Esophagus (tissue), 2 donors: ENCODE measurements around the gene CCSER2. TPM values are rescaled to one million over a fixed set of nuclear protein-coding genes. Genes with fewer than 3 reads are reported as not detected.
"Not testable (repeated sequence)": the region's sequence is repeated elsewhere in the genome, so short reads cannot be mapped to it uniquely, and the experiment has no call there.

Experiments used
- H3K27ac ChIP-seq, 2 donors: one replicate each; pipeline ENCODE4 v1.5.1; 2013; ENCODE audit warnings: low read depth in 2 of 2, mild to moderate bottlenecking in 2 of 2, inconsistent platforms in 1 of 2, low read length in 1 of 2, moderate library complexity in 1 of 2
- H3K27me3 ChIP-seq, 2 donors: one replicate each; pipeline ENCODE4 v1.6.1; 2013; ENCODE audit warnings: low read length in 2 of 2, control low read depth in 1 of 2, mild to moderate bottlenecking in 1 of 2; ENCODE audit not compliant: insufficient read depth in 2 of 2, control insufficient read depth in 1 of 2
- H3K36me3 ChIP-seq, 2 donors: one replicate each; pipeline ENCODE4 v1.6.1; 2013; ENCODE audit warnings: low read length in 1 of 2; ENCODE audit not compliant: control insufficient read depth in 2 of 2, insufficient read depth in 2 of 2
- H3K4me1 ChIP-seq, 2 donors: one replicate each; pipeline ENCODE4 v1.6.1; 2013; ENCODE audit warnings: low read length in 1 of 2; ENCODE audit not compliant: control insufficient read depth in 2 of 2, insufficient read depth in 2 of 2
- H3K4me3 ChIP-seq, 2 donors: one replicate each; pipeline ENCODE4 v1.5.1; 2013; ENCODE audit warnings: low read length in 2 of 2, mild to moderate bottlenecking in 2 of 2, low read depth in 1 of 2, moderate library complexity in 1 of 2
- H3K9me3 ChIP-seq, 2 donors: one replicate each; pipeline ENCODE4 v1.6.1; 2013; ENCODE audit warnings: mild to moderate bottlenecking in 2 of 2, low read depth in 1 of 2, low read length in 1 of 2, moderate library complexity in 1 of 2; ENCODE audit not compliant: control insufficient read depth in 2 of 2, insufficient read depth in 1 of 2
- WGBS, 2 donors: extraction: QIAGEN DNeasy Blood & Tissue Kit; methylation state at CpG; one replicate each; pipeline ENCODE4 v1.1.7; 2013; 5-methylcytosine and 5-hydroxymethylcytosine counted together
- polyA plus RNA-seq, 2 donors: library from polyadenylated mRNA; stranded (reverse); fragments of 200-250 nt; gene quantifications; one replicate each; pipeline ENCODE4 v1.2.3, GENCODE V29; 2013
- donor health status: healthy with polysubstance abuse.
- donor health status: Bipolar disorder and iron deficiency.

CCSER2 gene
- polyA plus RNA-seq, 2 donors, result 10.0 to 11.6 TPM

DNA sequence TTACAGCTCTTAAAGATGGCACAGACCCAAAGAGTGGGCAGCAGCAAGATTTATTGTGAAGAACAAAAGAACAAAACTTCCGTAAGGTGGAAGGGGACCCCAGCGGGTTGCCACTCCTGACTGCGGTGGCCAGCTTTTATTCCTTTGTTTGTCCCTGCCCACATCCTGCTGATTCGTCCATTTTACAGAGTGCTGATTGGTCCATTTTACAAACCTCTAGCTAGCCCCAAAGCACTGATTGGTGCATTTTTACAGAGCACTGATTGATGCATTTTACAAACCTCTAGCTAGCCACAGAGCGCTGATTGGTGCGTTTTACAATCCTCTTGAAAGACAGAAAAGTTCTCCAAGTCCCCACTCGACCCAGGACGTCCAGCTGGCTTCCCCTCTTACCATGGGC is 16.8 kb upstream of the CCSER2 start:
- Histone ChIP-seq H3K36me3 (no peaks in the 10 kb centered on the region), H3K27me3 (no peaks in the 10 kb centered on the region), H3K4me1 (no peaks in the 10 kb centered on the region), H3K9me3 (peaks cover 0 to 4% of the 10 kb centered on the region in 2 donors), H3K27ac (no peak overlapping the region), H3K4me3 (no peak overlapping the region)
- WGBS, 2 donors, result 86 to 89% methylated on average over 8 of the region's 8 CpGs

DNA sequence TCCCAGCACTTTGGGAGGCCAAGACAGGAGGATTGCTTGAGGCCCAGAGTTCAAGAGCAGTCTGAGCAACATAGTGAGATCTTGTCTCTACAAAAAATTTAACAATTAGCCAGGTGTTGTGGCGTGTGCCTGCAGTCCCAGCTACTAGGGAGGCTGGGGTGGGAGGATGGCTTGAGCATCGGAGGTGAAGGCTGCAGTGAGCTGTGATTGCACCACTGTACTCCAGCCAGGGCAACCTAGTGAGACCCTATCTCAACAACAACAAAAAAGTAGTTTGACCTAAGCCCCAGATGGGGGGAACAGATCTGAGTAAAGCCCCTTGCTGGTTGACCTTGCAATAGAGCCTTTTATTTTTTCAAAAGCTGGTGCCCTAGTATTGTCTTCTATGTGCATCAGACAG is 15.6 kb upstream of the CCSER2 start:
- H3K27ac ChIP-seq, result no peak overlapping the region
- peaks cover 0 to 4% of the 10 kb centered on the region in 2 donors for H3K9me3 ChIP-seq
- WGBS, 2 donors, result 88 to 94% methylated on average over 2 of the region's 2 CpGs
- H3K27me3 ChIP-seq, result no peaks in the 10 kb centered on the region
- H3K4me3 ChIP-seq, result no peak overlapping the region
- H3K36me3 ChIP-seq, result no peaks in the 10 kb centered on the region
- no peaks in the 10 kb centered on the region for H3K4me1 ChIP-seq

DNA sequence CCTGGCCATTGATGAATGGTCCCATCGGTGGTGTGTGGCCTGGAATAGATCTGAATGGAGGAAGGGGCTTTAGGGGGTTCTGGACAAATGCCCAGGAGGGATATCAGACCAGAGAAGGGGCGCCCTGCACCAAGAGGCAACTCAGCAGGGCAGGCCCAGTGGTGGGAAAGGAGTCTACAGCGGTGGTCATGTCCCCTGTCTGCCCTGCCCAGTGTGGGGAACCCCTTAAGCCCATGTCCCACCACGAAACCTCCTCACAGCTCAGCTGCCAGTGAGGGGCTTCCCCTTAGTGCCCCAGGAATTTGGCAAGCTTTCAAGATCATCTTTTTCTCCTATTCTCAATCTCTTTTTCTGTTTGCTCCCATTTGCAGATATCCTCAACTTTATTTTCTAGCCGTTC is 14.1 kb upstream of the CCSER2 start:
- 75 to 89% methylated on average over 5 of the region's 5 CpGs for WGBS, 2 donors
- Histone ChIP-seq H3K4me1 (no peaks in the 10 kb centered on the region), H3K36me3 (no peaks in the 10 kb centered on the region), H3K27ac (no peak overlapping the region), H3K9me3 (peaks cover 0 to 4% of the 10 kb centered on the region in 2 donors), H3K4me3 (no peak overlapping the region), H3K27me3 (no peaks in the 10 kb centered on the region)

DNA sequence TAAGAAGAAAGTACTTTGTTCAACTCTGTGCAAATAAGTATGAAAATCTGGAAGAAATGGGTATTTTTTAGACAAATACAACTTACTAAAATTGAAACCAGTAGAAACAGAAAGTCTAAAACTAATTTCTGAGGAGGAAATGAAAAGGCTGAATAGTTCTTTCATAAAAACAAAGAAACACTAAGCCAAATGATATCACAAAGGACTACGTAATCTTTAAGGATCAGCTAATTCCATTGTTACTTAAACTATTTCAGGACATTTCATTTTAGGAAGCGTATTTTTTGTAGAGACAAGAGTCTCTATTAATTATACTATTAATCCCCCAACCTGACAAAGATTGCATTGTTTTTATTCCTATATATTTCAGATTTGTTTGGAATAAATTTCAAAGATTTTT is 11.2 kb upstream of the CCSER2 start:
- WGBS, 2 donors, result 41 to 51% methylated on average over 2 of the region's 2 CpGs

DNA sequence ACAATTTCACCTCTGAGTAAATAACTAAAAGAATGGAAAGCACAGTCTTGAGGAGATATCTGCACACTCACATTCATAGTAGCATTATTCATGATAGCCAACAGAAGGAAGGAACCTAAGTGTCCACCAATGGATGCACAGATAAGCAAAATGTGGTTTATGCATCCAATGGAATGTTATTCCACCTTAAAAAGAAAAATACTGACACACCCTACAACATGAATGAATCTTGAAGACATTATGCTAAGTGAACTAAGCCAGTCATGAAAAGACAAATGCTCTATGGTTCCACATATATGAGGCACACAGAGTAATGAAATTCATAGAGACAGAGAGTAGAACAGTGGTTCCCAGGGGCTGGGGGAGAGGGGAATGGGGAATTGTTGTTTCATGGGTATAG is 6.5 kb upstream of the CCSER2 start:
- H3K27ac ChIP-seq, result no peak overlapping the region
- H3K4me1 ChIP-seq, result no peaks in the 10 kb centered on the region
- H3K4me3 ChIP-seq, result no peak overlapping the region
- H3K36me3 ChIP-seq, result no peaks in the 10 kb centered on the region
- H3K9me3 ChIP-seq, result no peaks in the 10 kb centered on the region
- no peaks in the 10 kb centered on the region for H3K27me3 ChIP-seq

More for the DNA sequence above, 11.2 kb upstream of the CCSER2 start:
- Histone ChIP-seq H3K36me3 (no peaks in the 10 kb centered on the region), H3K27ac (no peak overlapping the region), H3K9me3 (peaks cover 0 to 4% of the 10 kb centered on the region in 2 donors), H3K27me3 (no peaks in the 10 kb centered on the region), H3K4me3 (no peak overlapping the region), H3K4me1 (no peaks in the 10 kb centered on the region)

DNA sequence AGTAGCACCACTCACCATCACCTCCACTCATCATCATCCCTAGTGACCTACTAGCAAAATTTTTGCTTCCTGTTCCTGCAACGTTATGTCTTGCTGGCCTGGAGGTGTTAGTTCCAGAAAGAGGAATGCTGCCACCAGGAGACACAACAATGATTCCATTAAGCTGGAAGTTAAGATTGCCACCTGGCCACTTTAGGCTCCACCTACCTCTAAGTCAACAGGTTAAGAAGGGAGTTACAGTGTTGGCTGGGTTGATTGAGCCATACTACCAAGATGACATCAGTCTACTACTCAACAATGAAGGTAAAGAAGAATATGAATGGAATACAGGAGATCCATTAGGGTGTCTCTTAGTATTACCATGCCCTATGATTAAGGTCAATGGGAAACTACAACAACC is 4.8 kb upstream of the CCSER2 start:
- not testable (repeated sequence) for H3K27ac ChIP-seq, H3K36me3 ChIP-seq, H3K9me3 ChIP-seq, H3K4me3 ChIP-seq, H3K4me1 ChIP-seq, H3K27me3 ChIP-seq
- WGBS, 2 donors, result 50 to 52% methylated on average over 1 of the region's 1 CpG

DNA sequence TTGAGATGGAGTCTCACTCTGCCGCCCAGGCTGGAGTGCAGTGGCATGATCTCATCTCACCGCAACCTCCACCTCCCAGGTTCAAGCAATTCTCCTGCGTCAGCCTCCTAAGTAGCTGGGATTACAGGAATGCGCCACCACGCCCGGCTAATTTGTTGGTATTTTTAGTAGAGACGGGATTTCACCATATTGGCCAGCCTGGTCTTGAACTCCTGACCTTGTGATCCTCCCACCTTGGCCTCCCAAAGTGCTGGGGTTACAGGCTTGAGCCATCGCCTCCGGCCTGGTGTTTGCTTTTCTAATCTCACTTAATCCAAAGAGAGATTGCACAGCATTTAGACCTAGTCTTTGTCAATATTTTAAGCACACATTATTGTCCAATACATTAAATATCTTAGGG is 1.4 kb upstream of the CCSER2 start:
- not testable (repeated sequence) for H3K4me1 ChIP-seq, H3K9me3 ChIP-seq, H3K36me3 ChIP-seq, H3K4me3 ChIP-seq, H3K27me3 ChIP-seq, H3K27ac ChIP-seq
- WGBS, 2 donors, result 75 to 79% methylated on average over 9 of the region's 9 CpGs

DNA sequence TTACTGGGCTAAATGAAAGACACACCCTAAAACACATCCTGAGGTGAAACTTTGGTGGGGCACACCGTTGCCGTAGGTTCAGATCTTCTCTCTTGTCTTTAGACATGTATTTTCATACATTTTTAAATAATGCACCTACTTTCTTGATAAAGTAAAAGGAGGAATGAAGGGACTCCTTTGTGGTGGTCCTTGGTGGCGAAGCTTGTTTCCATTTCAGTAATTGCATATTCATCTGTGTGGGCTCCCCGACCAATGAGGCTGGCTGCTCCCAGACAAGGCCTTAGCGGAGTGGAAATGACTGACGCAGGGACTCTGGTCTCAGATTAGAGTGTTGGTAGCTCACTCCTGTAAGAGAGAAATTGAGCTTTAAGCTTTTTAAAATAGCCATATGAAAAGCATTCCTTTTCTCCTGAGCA is 815 bp downstream of the CCSER2 start:
- H3K27ac ChIP-seq, result peak overlapping the region; percentile 93 to 94

DNA sequence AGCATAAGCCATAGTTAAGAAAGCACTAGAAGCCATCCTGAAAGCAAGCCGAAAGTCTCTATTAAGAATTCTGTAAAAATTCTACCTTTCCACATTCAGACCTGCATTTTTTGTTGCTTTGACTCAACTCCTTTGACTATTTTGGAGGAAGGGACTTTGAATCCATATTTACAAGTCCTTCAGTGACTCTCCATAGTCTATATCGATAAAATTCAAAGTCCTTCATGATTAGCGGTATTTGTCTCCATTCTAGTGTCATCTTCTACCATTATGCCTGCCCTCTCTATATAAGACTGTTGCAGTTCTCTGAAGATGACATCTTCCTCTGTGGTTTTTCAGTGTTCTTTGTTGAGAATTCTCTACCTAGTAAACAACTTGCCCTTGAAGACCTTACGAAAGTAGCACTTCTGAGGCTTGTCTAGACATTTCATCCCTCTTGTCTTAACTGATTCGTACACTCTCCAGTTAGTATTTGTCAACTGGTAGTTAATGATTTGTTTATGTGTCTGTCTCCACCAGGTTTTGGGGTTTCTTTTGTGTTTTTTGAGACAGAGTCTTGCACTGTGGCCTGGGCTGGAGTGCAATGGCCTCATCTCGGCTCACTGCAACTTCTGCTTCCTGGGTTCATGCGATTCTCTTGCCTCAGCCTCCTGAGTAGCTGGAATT is 1.7 kb downstream of the CCSER2 start:
- no peaks in the 10 kb centered on the region for H3K27me3 ChIP-seq
- peaks cover 0 to 2% of the 10 kb centered on the region in 2 donors for H3K4me1 ChIP-seq
- H3K9me3 ChIP-seq, result no peaks in the 10 kb centered on the region
- no peak overlapping the region for H3K27ac ChIP-seq
- 78 to 81% methylated on average over 7 of the region's 7 CpGs for WGBS, 2 donors
- peak overlapping the region in 1 of 2 donors; percentile 98 for H3K4me3 ChIP-seq
- no peaks in the 10 kb centered on the region for H3K36me3 ChIP-seq

More for the DNA sequence above, 815 bp downstream of the CCSER2 start:
- Histone ChIP-seq H3K27me3 (no peaks in the 10 kb centered on the region), H3K4me3 (peak overlapping the region; percentile 98 to 99), H3K4me1 (peaks cover 0 to 2% of the 10 kb centered on the region in 2 donors), H3K36me3 (no peaks in the 10 kb centered on the region), H3K9me3 (no peaks in the 10 kb centered on the region)
- 3 to 7% methylated on average over 6 of the region's 6 CpGs for WGBS, 2 donors

DNA sequence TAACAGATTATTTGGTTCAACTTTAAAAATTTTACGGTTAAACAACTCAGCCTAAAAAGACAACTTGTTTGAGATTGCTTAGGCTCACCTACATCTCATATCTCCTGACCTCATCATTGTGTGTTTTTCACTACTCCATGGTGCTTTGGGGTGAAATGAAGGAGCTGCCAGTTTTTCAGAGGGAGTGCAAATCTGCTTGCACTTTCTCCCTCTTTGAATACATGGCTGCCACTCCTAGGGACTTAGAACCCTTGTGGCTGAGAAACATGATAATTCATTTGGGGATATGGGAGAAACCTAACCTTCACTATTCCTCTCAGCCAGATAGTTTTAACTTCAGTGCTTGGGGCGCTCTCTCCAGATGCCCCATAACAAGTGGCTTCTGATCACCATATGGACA is 2.7 kb downstream of the CCSER2 start:
- Histone ChIP-seq H3K4me1 (peaks cover 0 to 2% of the 10 kb centered on the region in 2 donors), H3K4me3 (no peak overlapping the region), H3K9me3 (no peaks in the 10 kb centered on the region), H3K27ac (peak overlapping the region in 1 of 2 donors; percentile 9), H3K36me3 (no peaks in the 10 kb centered on the region), H3K27me3 (no peaks in the 10 kb centered on the region)
- WGBS, 2 donors, result 94 to 95% methylated on average over 2 of the region's 2 CpGs
